Astrocyte (in vitro differentiated cells and primary cell): Measurements from ENCODE around the gene EEF1AKMT1. TPM values are rescaled to one million over a fixed set of nuclear protein-coding genes. Genes with fewer than 3 reads are reported as not detected.

ENCODE experiments used
- DNase-seq: peaks from one replicate; pipeline ENCODE4 v3.0.0-alpha.2; 2010; ENCODE audit warnings: low read depth
- FAIRE-seq: peaks from 2 replicates; lab custom pipeline; 2011; peaks lifted over from hg19 to GRCh38; lab: Jason Lieb, UNC
- H2AFZ ChIP-seq: 2 replicates; pipeline ENCODE4 v1.6.0; 2012; ENCODE audit warnings: low read depth, low read length, inconsistent platforms
- H3K27ac ChIP-seq: 2 replicates; pipeline ENCODE4 v1.5.1; 2011; ENCODE audit warnings: low read depth, low read length, inconsistent platforms
- H3K27me3 ChIP-seq: 2 replicates; pipeline ENCODE4 v1.6.0; 2011; ENCODE audit warnings: low read length, inconsistent platforms; ENCODE audit not compliant: insufficient read depth
- H3K36me3 ChIP-seq: 2 replicates; pipeline ENCODE4 v1.5.1; 2011; ENCODE audit warnings: low read length, inconsistent platforms; ENCODE audit not compliant: insufficient read depth
- H3K4me1 ChIP-seq: 2 replicates; pipeline ENCODE4 v1.5.1; 2011; ENCODE audit warnings: low read length, inconsistent platforms; ENCODE audit not compliant: insufficient read depth
- H3K4me2 ChIP-seq: 2 replicates; pipeline ENCODE4 v1.6.0; 2012; ENCODE audit warnings: low read length, inconsistent platforms
- H3K4me3 ChIP-seq: 2 replicates; pipeline ENCODE4 v1.5.1; 2011; ENCODE audit warnings: low read depth, mild to moderate bottlenecking, low read length, inconsistent platforms; ENCODE audit not compliant: insufficient read depth
- H3K79me2 ChIP-seq: 2 replicates; pipeline ENCODE4 v1.6.0; 2012; ENCODE audit warnings: mild to moderate bottlenecking, low read length, inconsistent platforms; ENCODE audit not compliant: insufficient read depth
- H3K9ac ChIP-seq: 2 replicates; pipeline ENCODE4 v1.6.0; 2012; ENCODE audit warnings: mild to moderate bottlenecking, low read length, inconsistent platforms
- H3K9me3 ChIP-seq: 2 replicates; pipeline ENCODE4 v1.5.1; 2012; ENCODE audit warnings: low read depth, mild to moderate bottlenecking, low read length, inconsistent platforms; ENCODE audit not compliant: insufficient read depth
- H4K20me1 ChIP-seq: 2 replicates; pipeline ENCODE4 v1.6.0; 2012; ENCODE audit warnings: low read length, inconsistent platforms; ENCODE audit not compliant: insufficient read depth
- H3K27ac Mint-ChIP-seq: one replicate; pipeline ENCODE4 v1.8.0; 2021; ENCODE audit warnings: mild to moderate bottlenecking, mixed read lengths; ENCODE audit not compliant: unreplicated experiment
- H3K27me3 Mint-ChIP-seq: one replicate; pipeline ENCODE4 v1.8.0; 2021; ENCODE audit warnings: low read depth, mixed read lengths; ENCODE audit not compliant: unreplicated experiment
- H3K36me3 Mint-ChIP-seq: one replicate; pipeline ENCODE4 v1.8.0; 2021; ENCODE audit warnings: low read depth, mixed read lengths; ENCODE audit not compliant: unreplicated experiment
- H3K4me1 Mint-ChIP-seq: one replicate; pipeline ENCODE4 v1.8.0; 2021; ENCODE audit warnings: low read depth, mixed read lengths; ENCODE audit not compliant: unreplicated experiment
- H3K4me3 Mint-ChIP-seq: one replicate; pipeline ENCODE4 v1.8.0; 2021; ENCODE audit warnings: mild to moderate bottlenecking, moderate library complexity, mixed read lengths; ENCODE audit not compliant: unreplicated experiment
- H3K9me3 Mint-ChIP-seq: one replicate; pipeline ENCODE4 v1.8.0; 2021; ENCODE audit warnings: mild to moderate bottlenecking, mixed read lengths; ENCODE audit not compliant: unreplicated experiment
- EZH2 ChIP-seq: IDR thresholded peaks from 2 replicates; pipeline ENCODE4 v1.6.1; 2012; ENCODE audit warnings: mild to moderate bottlenecking, low read length, inconsistent platforms; ENCODE audit not compliant: insufficient read depth
- total RNA-seq: library from RNA; stranded (reverse); gene quantifications from 2 replicates; pipeline ENCODE4 v1.2.1, GENCODE V29; 2021
- TF ChIP-seq, protein P1 (sequence below): IDR thresholded peaks from 2 replicates; pipeline ENCODE4 v1.5.1; 2011; ENCODE audit warnings: low read depth, mild to moderate bottlenecking, inconsistent platforms, low read length, moderate library complexity; ENCODE audit not compliant: insufficient read depth

The EEF1AKMT1 gene
- total RNA-seq, 1 donor from 2014 or later: 6.7 TPM

DNA sequence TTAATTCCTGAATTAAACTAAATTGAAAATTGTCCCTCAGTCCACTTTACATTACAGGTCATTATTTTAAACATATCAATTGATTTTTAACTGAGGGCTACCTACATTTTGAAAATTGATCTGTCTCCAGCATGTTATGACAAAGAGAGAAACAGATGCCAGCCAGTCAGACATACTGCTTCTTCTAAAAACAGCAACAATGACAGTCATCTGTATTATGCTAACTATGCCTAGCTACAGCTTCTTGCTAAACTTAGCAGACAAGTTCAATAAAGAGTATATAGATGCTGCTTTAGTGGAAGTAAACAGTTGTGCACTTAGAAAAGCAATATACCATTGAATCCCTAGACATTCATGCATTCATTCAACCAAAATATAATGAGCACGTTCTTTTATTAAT, 48.6 kb upstream of the EEF1AKMT1 start:
- no peak overlapping the region for H3K4me3 Mint-ChIP-seq
- Histone ChIP-seq H3K9ac (no peak overlapping the region), H3K27me3 (no peaks in the 10 kb centered on the region), H2AFZ (no peak overlapping the region), H3K27ac (no peak overlapping the region), H3K4me1 (peaks cover 25% of the 10 kb centered on the region), H4K20me1 (no peaks in the 10 kb centered on the region), H3K79me2 (peaks cover 3% of the 10 kb centered on the region), H3K36me3 (no peaks in the 10 kb centered on the region), H3K4me2 (no peak overlapping the region), H3K4me3 (no peak overlapping the region), H3K9me3 (no peaks in the 10 kb centered on the region)
- FAIRE-seq (no peak), DNase-seq (no peak)
- H3K36me3 Mint-ChIP-seq: no peaks in the 10 kb centered on the region
- peaks cover 31% of the 10 kb centered on the region for H3K4me1 Mint-ChIP-seq
- H3K9me3 Mint-ChIP-seq: no peaks in the 10 kb centered on the region
- TF ChIP-seq EZH2: no peak
- TF ChIP-seq, protein P1, sequence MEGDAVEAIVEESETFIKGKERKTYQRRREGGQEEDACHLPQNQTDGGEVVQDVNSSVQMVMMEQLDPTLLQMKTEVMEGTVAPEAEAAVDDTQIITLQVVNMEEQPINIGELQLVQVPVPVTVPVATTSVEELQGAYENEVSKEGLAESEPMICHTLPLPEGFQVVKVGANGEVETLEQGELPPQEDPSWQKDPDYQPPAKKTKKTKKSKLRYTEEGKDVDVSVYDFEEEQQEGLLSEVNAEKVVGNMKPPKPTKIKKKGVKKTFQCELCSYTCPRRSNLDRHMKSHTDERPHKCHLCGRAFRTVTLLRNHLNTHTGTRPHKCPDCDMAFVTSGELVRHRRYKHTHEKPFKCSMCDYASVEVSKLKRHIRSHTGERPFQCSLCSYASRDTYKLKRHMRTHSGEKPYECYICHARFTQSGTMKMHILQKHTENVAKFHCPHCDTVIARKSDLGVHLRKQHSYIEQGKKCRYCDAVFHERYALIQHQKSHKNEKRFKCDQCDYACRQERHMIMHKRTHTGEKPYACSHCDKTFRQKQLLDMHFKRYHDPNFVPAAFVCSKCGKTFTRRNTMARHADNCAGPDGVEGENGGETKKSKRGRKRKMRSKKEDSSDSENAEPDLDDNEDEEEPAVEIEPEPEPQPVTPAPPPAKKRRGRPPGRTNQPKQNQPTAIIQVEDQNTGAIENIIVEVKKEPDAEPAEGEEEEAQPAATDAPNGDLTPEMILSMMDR: no peak
- no peak overlapping the region for H3K27ac Mint-ChIP-seq
- H3K27me3 Mint-ChIP-seq: no peaks in the 10 kb centered on the region

DNA sequence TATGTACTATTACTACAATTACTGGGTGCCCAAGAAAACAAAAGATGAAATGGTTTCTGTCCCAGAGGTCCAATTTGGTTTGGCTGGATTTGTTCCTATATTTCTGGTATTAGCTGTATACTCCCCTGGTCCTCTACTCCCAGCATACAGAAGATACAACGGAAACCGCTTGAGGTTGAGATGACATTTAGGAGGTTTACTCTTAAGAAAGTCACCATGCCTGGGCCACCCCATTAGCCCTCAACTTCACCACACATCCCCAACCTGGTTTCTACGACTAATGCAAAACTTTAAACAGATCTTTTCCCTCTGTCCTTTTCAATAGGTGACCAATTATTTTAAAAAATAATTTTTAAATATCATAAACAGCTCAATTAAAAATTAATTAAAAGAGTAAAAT, 46.0 kb upstream of the EEF1AKMT1 start:
- H3K4me1 ChIP-seq: peaks cover 14% of the 10 kb centered on the region
- no peak for DNase-seq
- H3K4me3 ChIP-seq: no peak overlapping the region
- no peak overlapping the region for H3K4me2 ChIP-seq
- H3K9me3 ChIP-seq: no peaks in the 10 kb centered on the region
- FAIRE-seq: no peak
- Mint-ChIP-seq H3K27me3 (no peaks in the 10 kb centered on the region), H3K36me3 (no peaks in the 10 kb centered on the region), H3K27ac (no peak overlapping the region), H3K9me3 (no peaks in the 10 kb centered on the region), H3K4me3 (no peak overlapping the region), H3K4me1 (peaks cover 17% of the 10 kb centered on the region)
- H3K36me3 ChIP-seq: no peaks in the 10 kb centered on the region
- H3K27me3 ChIP-seq: no peaks in the 10 kb centered on the region
- H3K9ac ChIP-seq: no peak overlapping the region
- TF ChIP-seq EZH2: no peak
- TF ChIP-seq, protein P1: no peak
- H3K27ac ChIP-seq: no peak overlapping the region
- H2AFZ ChIP-seq: no peak overlapping the region
- H3K79me2 ChIP-seq: peaks cover 3% of the 10 kb centered on the region
- no peaks in the 10 kb centered on the region for H4K20me1 ChIP-seq

DNA sequence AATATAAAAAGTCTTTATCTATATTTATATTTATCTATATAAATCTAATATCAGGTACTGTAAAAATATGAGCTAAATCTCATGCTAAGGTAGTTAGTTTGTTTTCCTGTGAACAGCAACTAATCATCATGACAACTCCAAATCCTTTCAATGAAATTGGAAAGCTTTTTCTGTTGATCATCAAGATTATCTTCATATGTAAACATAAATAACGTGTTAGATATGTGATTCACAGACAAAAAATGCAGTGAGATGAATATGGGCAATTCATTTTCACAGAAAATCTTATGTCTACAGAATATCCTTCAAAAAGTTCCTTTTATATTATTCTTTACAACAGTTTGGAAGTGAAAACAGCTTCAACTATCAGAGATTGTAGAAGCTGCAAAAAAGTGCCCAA, 41.7 kb upstream of the EEF1AKMT1 start:
- H3K9me3 ChIP-seq: no peaks in the 10 kb centered on the region
- FAIRE-seq (no peak), DNase-seq (peak; percentile 4)
- Mint-ChIP-seq H3K27ac (no peak overlapping the region), H3K27me3 (no peaks in the 10 kb centered on the region), H3K4me1 (peaks cover 18% of the 10 kb centered on the region), H3K36me3 (peaks cover 12% of the 10 kb centered on the region), H3K9me3 (no peaks in the 10 kb centered on the region), H3K4me3 (no peak overlapping the region)
- no peaks in the 10 kb centered on the region for H3K36me3 ChIP-seq
- peaks cover 5% of the 10 kb centered on the region for H3K79me2 ChIP-seq
- H4K20me1 ChIP-seq: no peaks in the 10 kb centered on the region
- peaks cover 22% of the 10 kb centered on the region for H3K4me1 ChIP-seq
- TF ChIP-seq, protein P1: no peak
- TF ChIP-seq EZH2: no peak
- H3K4me3 ChIP-seq: no peak overlapping the region
- H3K9ac ChIP-seq: no peak overlapping the region
- no peaks in the 10 kb centered on the region for H3K27me3 ChIP-seq
- peak overlapping the region; percentile 92 for H3K27ac ChIP-seq
- no peak overlapping the region for H2AFZ ChIP-seq
- peak overlapping the region; percentile 16 for H3K4me2 ChIP-seq
